Measurements from ENCODE around the gene ILDR1. TPM values are rescaled to one million over a fixed set of nuclear protein-coding genes. Genes with fewer than 3 reads are reported as not detected.
"Not testable (repeated sequence)": the region's sequence is repeated elsewhere in the genome, so short reads cannot be mapped to it uniquely, and the experiment has no call there.

ILDR1 gene
- total RNA-seq, 1 experiment from 2014 or later = 2.3 TPM

DNA sequence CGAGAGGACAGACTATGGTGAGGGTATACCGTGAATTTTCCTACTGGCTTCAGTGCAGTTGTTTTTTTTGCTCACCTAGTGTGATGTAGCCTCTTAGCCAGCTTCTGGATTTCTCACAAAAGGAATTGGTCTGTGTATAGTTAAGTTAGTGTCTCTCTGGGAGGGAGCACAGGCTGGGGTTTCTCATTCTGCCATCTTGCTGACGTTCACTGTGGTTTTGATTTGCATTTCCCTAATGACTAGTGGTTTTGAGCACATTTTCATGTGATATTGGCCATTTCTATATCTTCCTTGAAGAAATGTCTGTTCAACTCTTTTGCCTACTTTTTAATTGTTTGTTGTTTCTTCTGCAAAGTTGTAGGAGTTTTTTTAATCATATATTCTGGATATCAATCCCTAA, 30.9 kb upstream of the ILDR1 start (continued):
- TF ChIP-seq, protein P1, sequence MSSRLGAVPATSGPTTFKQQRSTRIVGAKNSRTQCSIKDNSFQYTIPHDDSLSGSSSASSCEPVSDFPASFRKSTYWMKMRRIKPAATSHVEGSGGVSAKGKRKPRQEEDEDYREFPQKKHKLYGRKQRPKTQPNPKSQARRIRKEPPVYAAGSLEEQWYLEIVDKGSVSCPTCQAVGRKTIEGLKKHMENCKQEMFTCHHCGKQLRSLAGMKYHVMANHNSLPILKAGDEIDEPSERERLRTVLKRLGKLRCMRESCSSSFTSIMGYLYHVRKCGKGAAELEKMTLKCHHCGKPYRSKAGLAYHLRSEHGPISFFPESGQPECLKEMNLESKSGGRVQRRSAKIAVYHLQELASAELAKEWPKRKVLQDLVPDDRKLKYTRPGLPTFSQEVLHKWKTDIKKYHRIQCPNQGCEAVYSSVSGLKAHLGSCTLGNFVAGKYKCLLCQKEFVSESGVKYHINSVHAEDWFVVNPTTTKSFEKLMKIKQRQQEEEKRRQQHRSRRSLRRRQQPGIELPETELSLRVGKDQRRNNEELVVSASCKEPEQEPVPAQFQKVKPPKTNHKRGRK (CRISPR knock-in tag; IDR thresholded peaks at IDR 0.05; ENCODE audit: borderline replicate concordance) = no peak
- TF ChIP-seq, protein P2, sequence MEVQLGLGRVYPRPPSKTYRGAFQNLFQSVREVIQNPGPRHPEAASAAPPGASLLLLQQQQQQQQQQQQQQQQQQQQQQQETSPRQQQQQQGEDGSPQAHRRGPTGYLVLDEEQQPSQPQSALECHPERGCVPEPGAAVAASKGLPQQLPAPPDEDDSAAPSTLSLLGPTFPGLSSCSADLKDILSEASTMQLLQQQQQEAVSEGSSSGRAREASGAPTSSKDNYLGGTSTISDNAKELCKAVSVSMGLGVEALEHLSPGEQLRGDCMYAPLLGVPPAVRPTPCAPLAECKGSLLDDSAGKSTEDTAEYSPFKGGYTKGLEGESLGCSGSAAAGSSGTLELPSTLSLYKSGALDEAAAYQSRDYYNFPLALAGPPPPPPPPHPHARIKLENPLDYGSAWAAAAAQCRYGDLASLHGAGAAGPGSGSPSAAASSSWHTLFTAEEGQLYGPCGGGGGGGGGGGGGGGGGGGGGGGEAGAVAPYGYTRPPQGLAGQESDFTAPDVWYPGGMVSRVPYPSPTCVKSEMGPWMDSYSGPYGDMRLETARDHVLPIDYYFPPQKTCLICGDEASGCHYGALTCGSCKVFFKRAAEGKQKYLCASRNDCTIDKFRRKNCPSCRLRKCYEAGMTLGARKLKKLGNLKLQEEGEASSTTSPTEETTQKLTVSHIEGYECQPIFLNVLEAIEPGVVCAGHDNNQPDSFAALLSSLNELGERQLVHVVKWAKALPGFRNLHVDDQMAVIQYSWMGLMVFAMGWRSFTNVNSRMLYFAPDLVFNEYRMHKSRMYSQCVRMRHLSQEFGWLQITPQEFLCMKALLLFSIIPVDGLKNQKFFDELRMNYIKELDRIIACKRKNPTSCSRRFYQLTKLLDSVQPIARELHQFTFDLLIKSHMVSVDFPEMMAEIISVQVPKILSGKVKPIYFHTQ (CRISPR knock-in tag; IDR thresholded peaks at IDR 0.05) = no peak
- TF ChIP-seq, protein P3, sequence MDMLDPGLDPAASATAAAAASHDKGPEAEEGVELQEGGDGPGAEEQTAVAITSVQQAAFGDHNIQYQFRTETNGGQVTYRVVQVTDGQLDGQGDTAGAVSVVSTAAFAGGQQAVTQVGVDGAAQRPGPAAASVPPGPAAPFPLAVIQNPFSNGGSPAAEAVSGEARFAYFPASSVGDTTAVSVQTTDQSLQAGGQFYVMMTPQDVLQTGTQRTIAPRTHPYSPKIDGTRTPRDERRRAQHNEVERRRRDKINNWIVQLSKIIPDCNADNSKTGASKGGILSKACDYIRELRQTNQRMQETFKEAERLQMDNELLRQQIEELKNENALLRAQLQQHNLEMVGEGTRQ (CRISPR knock-in tag; IDR thresholded peaks at IDR 0.05) = no peak
- TF ChIP-seq SOX15 (CRISPR knock-in tag; IDR thresholded peaks at IDR 0.05) (no peak), TP53 (CRISPR knock-in tag; IDR thresholded peaks at IDR 0.05) (no peak), JUN (CRISPR knock-in tag; IDR thresholded peaks at IDR 0.05) (no peak), NR3C1 (CRISPR knock-in tag; conservative IDR thresholded peaks at IDR 0.05; ENCODE audit: low read depth) (no peak), FOXJ3 (CRISPR knock-in tag; IDR thresholded peaks at IDR 0.05; ENCODE audit: borderline replicate concordance) (no peak), ZBTB21 (CRISPR knock-in tag; IDR thresholded peaks at IDR 0.05; ENCODE audit: borderline replicate concordance) (no peak), FOXK1 (CRISPR knock-in tag; IDR thresholded peaks at IDR 0.05) (no peak), ZNF317 (CRISPR knock-in tag; IDR thresholded peaks at IDR 0.05; ENCODE audit: borderline replicate concordance, low read depth) (no peak), ZNF219 (CRISPR knock-in tag; IDR thresholded peaks at IDR 0.05; ENCODE audit: borderline replicate concordance) (no peak)
- TF ChIP-seq, protein P4, sequence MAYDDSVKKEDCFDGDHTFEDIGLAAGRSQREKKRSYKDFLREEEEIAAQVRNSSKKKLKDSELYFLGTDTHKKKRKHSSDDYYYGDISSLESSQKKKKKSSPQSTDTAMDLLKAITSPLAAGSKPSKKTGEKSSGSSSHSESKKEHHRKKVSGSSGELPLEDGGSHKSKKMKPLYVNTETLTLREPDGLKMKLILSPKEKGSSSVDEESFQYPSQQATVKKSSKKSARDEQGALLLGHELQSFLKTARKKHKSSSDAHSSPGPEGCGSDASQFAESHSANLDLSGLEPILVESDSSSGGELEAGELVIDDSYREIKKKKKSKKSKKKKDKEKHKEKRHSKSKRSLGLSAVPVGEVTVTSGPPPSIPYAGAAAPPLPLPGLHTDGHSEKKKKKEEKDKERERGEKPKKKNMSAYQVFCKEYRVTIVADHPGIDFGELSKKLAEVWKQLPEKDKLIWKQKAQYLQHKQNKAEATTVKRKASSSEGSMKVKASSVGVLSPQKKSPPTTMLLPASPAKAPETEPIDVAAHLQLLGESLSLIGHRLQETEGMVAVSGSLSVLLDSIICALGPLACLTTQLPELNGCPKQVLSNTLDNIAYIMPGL (CRISPR knock-in tag; IDR thresholded peaks at IDR 0.05) = no peak
- TF ChIP-seq, protein P5, sequence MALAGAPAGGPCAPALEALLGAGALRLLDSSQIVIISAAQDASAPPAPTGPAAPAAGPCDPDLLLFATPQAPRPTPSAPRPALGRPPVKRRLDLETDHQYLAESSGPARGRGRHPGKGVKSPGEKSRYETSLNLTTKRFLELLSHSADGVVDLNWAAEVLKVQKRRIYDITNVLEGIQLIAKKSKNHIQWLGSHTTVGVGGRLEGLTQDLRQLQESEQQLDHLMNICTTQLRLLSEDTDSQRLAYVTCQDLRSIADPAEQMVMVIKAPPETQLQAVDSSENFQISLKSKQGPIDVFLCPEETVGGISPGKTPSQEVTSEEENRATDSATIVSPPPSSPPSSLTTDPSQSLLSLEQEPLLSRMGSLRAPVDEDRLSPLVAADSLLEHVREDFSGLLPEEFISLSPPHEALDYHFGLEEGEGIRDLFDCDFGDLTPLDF (CRISPR knock-in tag; IDR thresholded peaks at IDR 0.05) = no peak
- TF ChIP-seq, protein P6, sequence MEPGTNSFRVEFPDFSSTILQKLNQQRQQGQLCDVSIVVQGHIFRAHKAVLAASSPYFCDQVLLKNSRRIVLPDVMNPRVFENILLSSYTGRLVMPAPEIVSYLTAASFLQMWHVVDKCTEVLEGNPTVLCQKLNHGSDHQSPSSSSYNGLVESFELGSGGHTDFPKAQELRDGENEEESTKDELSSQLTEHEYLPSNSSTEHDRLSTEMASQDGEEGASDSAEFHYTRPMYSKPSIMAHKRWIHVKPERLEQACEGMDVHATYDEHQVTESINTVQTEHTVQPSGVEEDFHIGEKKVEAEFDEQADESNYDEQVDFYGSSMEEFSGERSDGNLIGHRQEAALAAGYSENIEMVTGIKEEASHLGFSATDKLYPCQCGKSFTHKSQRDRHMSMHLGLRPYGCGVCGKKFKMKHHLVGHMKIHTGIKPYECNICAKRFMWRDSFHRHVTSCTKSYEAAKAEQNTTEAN (CRISPR knock-in tag; IDR thresholded peaks at IDR 0.05) = no peak
- TF ChIP-seq, protein P7, sequence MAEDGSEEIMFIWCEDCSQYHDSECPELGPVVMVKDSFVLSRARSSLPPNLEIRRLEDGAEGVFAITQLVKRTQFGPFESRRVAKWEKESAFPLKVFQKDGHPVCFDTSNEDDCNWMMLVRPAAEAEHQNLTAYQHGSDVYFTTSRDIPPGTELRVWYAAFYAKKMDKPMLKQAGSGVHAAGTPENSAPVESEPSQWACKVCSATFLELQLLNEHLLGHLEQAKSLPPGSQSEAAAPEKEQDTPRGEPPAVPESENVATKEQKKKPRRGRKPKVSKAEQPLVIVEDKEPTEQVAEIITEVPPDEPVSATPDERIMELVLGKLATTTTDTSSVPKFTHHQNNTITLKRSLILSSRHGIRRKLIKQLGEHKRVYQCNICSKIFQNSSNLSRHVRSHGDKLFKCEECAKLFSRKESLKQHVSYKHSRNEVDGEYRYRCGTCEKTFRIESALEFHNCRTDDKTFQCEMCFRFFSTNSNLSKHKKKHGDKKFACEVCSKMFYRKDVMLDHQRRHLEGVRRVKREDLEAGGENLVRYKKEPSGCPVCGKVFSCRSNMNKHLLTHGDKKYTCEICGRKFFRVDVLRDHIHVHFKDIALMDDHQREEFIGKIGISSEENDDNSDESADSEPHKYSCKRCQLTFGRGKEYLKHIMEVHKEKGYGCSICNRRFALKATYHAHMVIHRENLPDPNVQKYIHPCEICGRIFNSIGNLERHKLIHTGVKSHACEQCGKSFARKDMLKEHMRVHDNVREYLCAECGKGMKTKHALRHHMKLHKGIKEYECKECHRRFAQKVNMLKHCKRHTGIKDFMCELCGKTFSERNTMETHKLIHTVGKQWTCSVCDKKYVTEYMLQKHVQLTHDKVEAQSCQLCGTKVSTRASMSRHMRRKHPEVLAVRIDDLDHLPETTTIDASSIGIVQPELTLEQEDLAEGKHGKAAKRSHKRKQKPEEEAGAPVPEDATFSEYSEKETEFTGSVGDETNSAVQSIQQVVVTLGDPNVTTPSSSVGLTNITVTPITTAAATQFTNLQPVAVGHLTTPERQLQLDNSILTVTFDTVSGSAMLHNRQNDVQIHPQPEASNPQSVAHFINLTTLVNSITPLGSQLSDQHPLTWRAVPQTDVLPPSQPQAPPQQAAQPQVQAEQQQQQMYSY (CRISPR knock-in tag; IDR thresholded peaks at IDR 0.05) = no peak

DNA sequence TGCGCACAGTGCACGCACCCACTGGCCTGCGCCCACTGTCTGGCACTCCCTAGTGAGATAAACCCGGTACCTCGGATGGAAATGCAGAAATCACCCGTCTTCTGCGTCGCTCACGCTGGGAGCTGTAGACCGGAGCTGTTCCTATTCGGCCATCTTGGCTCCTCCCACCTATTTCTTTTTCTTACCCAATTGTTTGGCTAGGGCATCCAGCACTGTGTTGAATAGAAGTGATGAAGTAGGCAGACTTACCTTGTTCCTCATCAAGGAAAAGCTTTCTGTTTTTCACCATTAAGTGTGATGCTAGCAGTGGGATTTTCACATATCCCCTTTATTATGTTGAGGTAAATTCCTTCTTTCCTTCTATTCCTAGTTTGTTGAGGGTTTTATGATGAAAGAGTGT, 25.7 kb upstream of the ILDR1 start:
- CTCF ChIA-PET; DNase-seq (ENCODE audit: low spot score); POLR2A ChIA-PET; H3K27me3 Mint-ChIP-seq (ENCODE audit: low read depth); H3K27ac Mint-ChIP-seq; H3K4me1 Mint-ChIP-seq: not testable (repeated sequence)
- peak; percentile 52 for ATAC-seq
- H3K9me3 Mint-ChIP-seq = peaks cover 19% of the 10 kb centered on the region
- H3K36me3 Mint-ChIP-seq = peaks cover 11% of the 10 kb centered on the region
- H3K4me3 Mint-ChIP-seq = peak overlapping the region; percentile 1; the same call in 1 of the 2 replicates

Data from WTC11 (cell line).